Natural killer cell (primary cell): Measurements from ENCODE around the gene ATP2C1. TPM values are rescaled to one million over a fixed set of nuclear protein-coding genes. Genes with fewer than 3 reads are reported as not detected.
A peak's percentile ranks its signal among the peaks of the same experiment; 100 is the strongest.

Source experiments
- ATAC-seq, 3 donors: fragments of 150-1000 bp in 2 of 3; fragments of 200-7000 bp in 1 of 3; cut with Tn5 transposase; 1 replicate in 1 of 3; 2 replicates in 2 of 3; pipeline ENCODE4 v1.10.0; 2021; ENCODE audit warnings: mild to moderate bottlenecking in 2 of 3, moderate library complexity in 2 of 3
- DNase-seq, 2 donors: peaks; one replicate each; pipeline versions ENCODE4 v3.0.0 to v3.0.0-alpha.2; 2013 to 2021; ENCODE audit warnings: mixed read lengths in 1 of 2
- H3K27ac ChIP-seq: one replicate; pipeline ENCODE4 v1.5.1; 2013; ENCODE audit warnings: mild to moderate bottlenecking, low read length
- H3K27me3 ChIP-seq: one replicate; pipeline ENCODE4 v1.6.1; 2013; ENCODE audit warnings: low read length; ENCODE audit not compliant: control insufficient read depth, insufficient read depth
- H3K36me3 ChIP-seq: one replicate; pipeline ENCODE4 v1.6.1; 2013; ENCODE audit warnings: low read length; ENCODE audit not compliant: control insufficient read depth, insufficient read depth
- H3K4me1 ChIP-seq: one replicate; pipeline ENCODE4 v1.6.1; 2013; ENCODE audit warnings: low read length; ENCODE audit not compliant: control insufficient read depth, insufficient read depth
- H3K4me3 ChIP-seq: one replicate; pipeline ENCODE4 v1.5.1; 2013; ENCODE audit warnings: low read length
- H3K9me3 ChIP-seq: one replicate; pipeline ENCODE4 v1.6.1; 2013; ENCODE audit warnings: low read length; ENCODE audit not compliant: control insufficient read depth, insufficient read depth
- H3K27ac Mint-ChIP-seq, 2 donors: one replicate each; pipeline ENCODE4 v1.8.0; 2022; ENCODE audit warnings: mild to moderate bottlenecking in 2 of 2, mixed read lengths in 2 of 2, moderate library complexity in 1 of 2
- H3K27me3 Mint-ChIP-seq, 2 donors: one replicate each; pipeline ENCODE4 v1.8.0; 2022; ENCODE audit warnings: low read depth in 2 of 2, mixed read lengths in 2 of 2
- H3K36me3 Mint-ChIP-seq: one replicate; pipeline ENCODE4 v1.8.0; 2022; ENCODE audit warnings: mixed read lengths
- H3K4me1 Mint-ChIP-seq, 2 donors: one replicate each; pipeline ENCODE4 v1.8.0; 2022; ENCODE audit warnings: mixed read lengths in 2 of 2
- H3K4me3 Mint-ChIP-seq: one replicate; pipeline ENCODE4 v1.8.0; 2022; ENCODE audit warnings: mild to moderate bottlenecking, moderate library complexity, mixed read lengths
- H3K9me3 Mint-ChIP-seq, 2 donors: one replicate each; pipeline ENCODE4 v1.8.0; 2022; ENCODE audit warnings: mixed read lengths in 2 of 2
- WGBS: methylation state at CpG from one replicate; pipeline ENCODE4 v1.1.7; 2013; ENCODE audit warnings: missing lambda C conversion rate; ENCODE audit not compliant: insufficient coverage; 5-methylcytosine and 5-hydroxymethylcytosine counted together
- intact Hi-C: fragments of 100-400 bp; cut with micrococcal nuclease; formaldehyde crosslinking; loops from one replicate; pipeline ENCODE4 v1.14.2; 2022
- total RNA-seq, 4 donors: library from RNA; stranded (reverse); fragments of 120-200 nt in 1 of 4; gene quantifications; one replicate each; pipeline versions ENCODE4 v1.2.3 to v1.2.4, GENCODE V29; 2013 to 2022
- TF ChIP-seq, protein P1 (sequence below): fragments of 200-600 bp; IDR thresholded peaks from one replicate; pipeline ENCODE4 v1.8.0; 2022; ENCODE audit warnings: antibody characterized with exemption

The ATP2C1 gene
- total RNA-seq, 3 donors from 2014 or later (not counting 1 experiment from before 2014, with no cell fraction given), result 58.8 to 72.9 (median 60.6) TPM

DNA sequence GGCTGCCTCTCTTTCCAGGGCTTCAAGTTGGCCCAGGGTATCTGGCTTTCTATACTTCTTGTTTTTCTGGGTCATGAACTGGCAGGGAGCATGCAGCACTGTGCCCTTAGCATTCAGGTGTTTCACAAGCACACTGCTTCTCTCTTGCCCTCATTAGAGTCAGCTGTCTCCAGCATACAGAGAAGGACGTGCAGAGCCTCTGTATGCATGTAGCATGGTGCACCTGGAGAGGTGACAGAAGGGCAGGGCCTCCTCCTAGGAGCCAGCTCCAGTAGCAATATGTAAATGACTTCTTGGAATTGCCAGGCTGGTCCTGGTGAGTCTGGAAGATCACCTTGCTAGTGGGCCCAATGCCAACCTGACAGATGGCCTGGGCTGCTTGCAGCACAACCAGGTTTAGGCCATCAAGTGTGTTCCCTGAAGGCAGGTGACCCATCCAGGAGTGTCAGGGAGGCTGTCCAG lies 44.8 kb upstream of the ATP2C1 start:
- Mint-ChIP-seq H3K4me3 (no peak overlapping the region), H3K27me3 (peaks cover 5 to 9% of the 10 kb centered on the region in 2 donors), H3K27ac (no peak overlapping the region), H3K36me3 (no peaks in the 10 kb centered on the region), H3K9me3 (no peaks in the 10 kb centered on the region), H3K4me1 (peaks cover 13 to 14% of the 10 kb centered on the region in 2 donors)
- no peaks in the 10 kb centered on the region for H3K9me3 ChIP-seq
- DNase-seq (no peak), ATAC-seq (no peak)
- H3K36me3 ChIP-seq, result no peaks in the 10 kb centered on the region
- H3K27ac ChIP-seq, result no peak overlapping the region
- peaks cover 3% of the 10 kb centered on the region for H3K4me1 ChIP-seq
- 41% methylated on average over 1 of the region's 1 CpG for WGBS
- H3K27me3 ChIP-seq, result no peaks in the 10 kb centered on the region
- TF ChIP-seq, protein P1, sequence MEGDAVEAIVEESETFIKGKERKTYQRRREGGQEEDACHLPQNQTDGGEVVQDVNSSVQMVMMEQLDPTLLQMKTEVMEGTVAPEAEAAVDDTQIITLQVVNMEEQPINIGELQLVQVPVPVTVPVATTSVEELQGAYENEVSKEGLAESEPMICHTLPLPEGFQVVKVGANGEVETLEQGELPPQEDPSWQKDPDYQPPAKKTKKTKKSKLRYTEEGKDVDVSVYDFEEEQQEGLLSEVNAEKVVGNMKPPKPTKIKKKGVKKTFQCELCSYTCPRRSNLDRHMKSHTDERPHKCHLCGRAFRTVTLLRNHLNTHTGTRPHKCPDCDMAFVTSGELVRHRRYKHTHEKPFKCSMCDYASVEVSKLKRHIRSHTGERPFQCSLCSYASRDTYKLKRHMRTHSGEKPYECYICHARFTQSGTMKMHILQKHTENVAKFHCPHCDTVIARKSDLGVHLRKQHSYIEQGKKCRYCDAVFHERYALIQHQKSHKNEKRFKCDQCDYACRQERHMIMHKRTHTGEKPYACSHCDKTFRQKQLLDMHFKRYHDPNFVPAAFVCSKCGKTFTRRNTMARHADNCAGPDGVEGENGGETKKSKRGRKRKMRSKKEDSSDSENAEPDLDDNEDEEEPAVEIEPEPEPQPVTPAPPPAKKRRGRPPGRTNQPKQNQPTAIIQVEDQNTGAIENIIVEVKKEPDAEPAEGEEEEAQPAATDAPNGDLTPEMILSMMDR, result no peak
- intact Hi-C loops, result no loop called here
- H3K4me3 ChIP-seq, result no peak overlapping the region

DNA sequence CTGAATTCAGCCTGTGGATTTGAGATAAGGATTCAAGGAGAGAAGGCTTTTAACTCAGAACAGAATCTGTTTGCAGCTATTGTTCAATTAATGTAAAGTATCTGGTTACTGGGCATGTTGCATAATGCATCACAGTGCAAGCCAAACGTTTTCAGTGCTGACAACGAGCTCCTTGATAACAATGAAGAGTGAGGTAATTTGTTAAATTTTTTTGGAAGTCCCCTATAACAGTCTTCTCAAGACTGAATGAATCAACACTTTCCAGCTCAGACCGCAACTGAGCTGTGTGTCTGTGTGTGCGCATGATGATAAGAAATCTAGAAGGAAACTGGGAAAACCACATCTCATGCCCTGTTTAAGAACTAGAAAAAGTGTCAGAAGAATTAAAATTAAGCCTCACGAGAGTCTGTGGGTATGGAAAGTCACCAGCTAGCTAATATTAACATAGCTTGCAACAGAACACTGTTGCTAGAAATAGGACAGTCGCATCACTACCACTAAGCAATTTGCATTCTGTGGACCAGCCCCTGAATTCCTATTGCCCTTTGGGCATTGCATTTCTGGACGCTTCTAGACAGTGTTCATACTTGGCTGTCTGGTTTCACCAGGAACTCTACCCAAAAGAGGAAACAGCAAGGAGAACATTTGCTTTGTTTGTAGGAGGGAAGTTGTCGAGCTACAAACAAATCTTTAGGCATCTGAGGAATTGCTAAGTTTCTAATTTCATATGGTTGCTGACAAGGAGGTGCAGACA lies 43.7 kb upstream of the ATP2C1 start:
- H3K4me3 ChIP-seq, result no peak overlapping the region

DNA sequence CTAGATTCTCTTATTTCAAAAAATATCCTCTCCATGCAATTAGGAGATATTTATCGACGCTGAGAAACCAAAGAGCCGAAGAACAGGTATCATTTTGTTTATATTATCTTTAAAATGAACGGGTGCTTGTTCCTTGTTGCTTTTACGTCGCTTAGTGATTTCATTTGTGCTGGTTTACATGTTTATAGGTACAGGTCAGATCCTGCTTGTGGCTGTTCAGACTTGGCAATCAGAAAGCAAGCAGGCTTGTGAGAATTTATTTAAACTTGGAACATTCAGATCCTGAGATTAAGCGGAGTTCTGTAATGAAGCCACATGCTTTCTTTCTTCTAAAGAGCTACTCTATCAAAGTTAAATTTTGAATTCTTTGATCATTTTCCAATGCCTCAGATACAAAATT lies 43.0 kb upstream of the ATP2C1 start:
- intact Hi-C loops, result no loop called here
- DNase-seq (peak in 1 of 2 donors; percentile 5), ATAC-seq (no peak)
- Mint-ChIP-seq H3K4me1 (peaks cover 13 to 14% of the 10 kb centered on the region in 2 donors), H3K9me3 (no peaks in the 10 kb centered on the region), H3K27ac (no peak overlapping the region), H3K27me3 (peaks cover 9 to 18% of the 10 kb centered on the region in 2 donors), H3K36me3 (no peaks in the 10 kb centered on the region), H3K4me3 (no peak overlapping the region)
- WGBS, result 16% methylated on average over 7 of the region's 7 CpGs
- H3K27me3 ChIP-seq, result no peaks in the 10 kb centered on the region
- H3K36me3 ChIP-seq, result no peaks in the 10 kb centered on the region
- H3K27ac ChIP-seq, result no peak overlapping the region
- H3K4me3 ChIP-seq, result no peak overlapping the region
- TF ChIP-seq, protein P1, result no peak
- peaks cover 3% of the 10 kb centered on the region for H3K4me1 ChIP-seq
- no peaks in the 10 kb centered on the region for H3K9me3 ChIP-seq

More for the DNA sequence above, 43.7 kb upstream of the ATP2C1 start:
- 0% methylated on average over 6 of the region's 8 CpGs for WGBS
- Mint-ChIP-seq H3K27ac (peak overlapping the region in 1 of 2 donors; percentile 12), H3K27me3 (peaks cover 9 to 12% of the 10 kb centered on the region in 2 donors), H3K4me1 (peaks cover 13 to 14% of the 10 kb centered on the region in 2 donors), H3K36me3 (no peaks in the 10 kb centered on the region), H3K4me3 (no peak overlapping the region), H3K9me3 (no peaks in the 10 kb centered on the region)
- ATAC-seq (peak; percentile 87 to 93 (median 89)), DNase-seq (peak in 1 of 2 donors; percentile 64)
- TF ChIP-seq, protein P1, result no peak
- Histone ChIP-seq H3K4me1 (peaks cover 3% of the 10 kb centered on the region), H3K9me3 (no peaks in the 10 kb centered on the region), H3K27ac (no peak overlapping the region), H3K36me3 (no peaks in the 10 kb centered on the region), H3K27me3 (no peaks in the 10 kb centered on the region)
- intact Hi-C loops, result no loop called here
